Activated naive CD8-positive, alpha-beta T cell treated with anti-CD3 and anti-CD28 coated beads, Interleukin-2, amount 10 ng/mL, durations not matched to agents 7 days and 5 days (primary cell): ENCODE measurements around the gene ARHGAP6. TPM values are rescaled to one million over a fixed set of nuclear protein-coding genes. Genes with fewer than 3 reads are reported as not detected.

Experiments used
- ATAC-seq: fragments of 150-1000 bp; cut with Tn5 transposase; one replicate; pipeline ENCODE4 v1.10.0; 2021; ENCODE audit warnings: low read depth, moderate library complexity
- POLR2A ChIA-PET: fragments of 350-600 bp; sonication (Branson Sonifier 250); formaldehyde crosslinking; loops from one replicate; lab custom pipeline; 2021; ENCODE audit warnings: antibody characterized with exemption; lab: Charles Lee
- DNase-seq: peaks from one replicate; pipeline ENCODE4 v3.0.0; 2021
- H3K27ac Mint-ChIP-seq: one replicate; pipeline ENCODE4 v1.8.0; 2022; ENCODE audit warnings: mild to moderate bottlenecking, mixed read lengths
- H3K27me3 Mint-ChIP-seq: one replicate; pipeline ENCODE4 v1.8.0; 2022; ENCODE audit warnings: mild to moderate bottlenecking, moderate library complexity, mixed read lengths
- H3K36me3 Mint-ChIP-seq: one replicate; pipeline ENCODE4 v1.8.0; 2021; ENCODE audit warnings: mild to moderate bottlenecking, mixed read lengths
- H3K4me1 Mint-ChIP-seq: one replicate; pipeline ENCODE4 v1.8.0; 2021; ENCODE audit warnings: mixed read lengths
- H3K4me3 Mint-ChIP-seq: one replicate; pipeline ENCODE4 v1.8.0; 2022; ENCODE audit warnings: mild to moderate bottlenecking, moderate library complexity, mixed read lengths
- H3K9me3 Mint-ChIP-seq: one replicate; pipeline ENCODE4 v1.8.0; 2021; ENCODE audit warnings: mixed read lengths
- total RNA-seq, 2 experiments: library from RNA; stranded (reverse); gene quantifications; one replicate each; pipeline ENCODE4 v1.2.3, GENCODE V29; 2021

The ARHGAP6 gene
- total RNA-seq, 2 experiments from 2014 or later: not detected

DNA sequence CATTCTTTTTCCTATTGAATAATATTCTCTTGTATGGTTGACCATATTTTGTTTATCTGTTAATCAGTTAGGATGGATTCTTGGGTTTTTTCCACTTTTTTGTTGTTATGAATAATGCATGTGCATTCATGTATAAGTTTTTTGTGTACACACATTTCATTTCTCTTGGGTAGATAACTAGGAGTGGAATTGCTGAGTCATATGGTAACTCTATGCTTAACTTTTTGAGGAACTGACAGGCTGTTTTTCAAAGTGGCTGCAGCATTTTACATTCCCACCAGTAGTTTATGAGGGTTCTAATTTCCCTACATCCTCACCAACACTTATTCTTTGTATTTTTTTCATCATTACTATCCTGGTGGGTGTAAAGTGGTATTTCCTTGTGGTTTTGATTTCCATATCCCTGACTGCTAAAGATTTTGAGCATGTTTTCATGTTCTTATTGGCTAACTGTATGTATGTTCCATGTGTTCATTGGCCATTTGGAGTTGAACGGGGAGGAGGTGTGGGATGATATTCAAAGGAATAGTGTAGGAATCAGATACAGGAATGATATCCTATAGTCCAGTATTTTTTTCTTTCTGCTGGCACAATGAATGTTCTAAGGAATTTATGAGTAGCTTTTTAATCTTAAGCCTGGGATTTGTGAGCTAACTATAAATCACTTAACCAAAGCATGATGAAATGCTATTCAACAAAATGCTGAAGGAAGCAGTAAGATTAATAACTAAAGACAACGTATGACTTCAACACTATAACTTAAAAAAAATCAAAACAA is 258.2 kb downstream of the ARHGAP6 start:
- POLR2A ChIA-PET: no interaction called here
- H3K36me3 Mint-ChIP-seq: no peaks in the 10 kb centered on the region
- H3K9me3 Mint-ChIP-seq: no peaks in the 10 kb centered on the region
- ATAC-seq (no peak), DNase-seq (no peak)
- H3K4me3 Mint-ChIP-seq: no peak overlapping the region
- no peaks in the 10 kb centered on the region for H3K27me3 Mint-ChIP-seq
- H3K27ac Mint-ChIP-seq: no peak overlapping the region
- H3K4me1 Mint-ChIP-seq: no peaks in the 10 kb centered on the region

GRCh38 chrX:11406109-11406765 is 259.5 kb downstream of the ARHGAP6 start:
- Mint-ChIP-seq H3K27ac (no peak overlapping the region), H3K4me1 (no peaks in the 10 kb centered on the region), H3K27me3 (no peaks in the 10 kb centered on the region), H3K4me3 (no peak overlapping the region), H3K36me3 (no peaks in the 10 kb centered on the region), H3K9me3 (no peaks in the 10 kb centered on the region)
- ATAC-seq (no peak), DNase-seq (no peak)
- POLR2A ChIA-PET: no interaction called here

GRCh38 chrX:11403631-11404030 is 262.1 kb downstream of the ARHGAP6 start:
- Mint-ChIP-seq H3K27ac (no peak overlapping the region), H3K9me3 (no peaks in the 10 kb centered on the region), H3K36me3 (no peaks in the 10 kb centered on the region), H3K4me1 (no peaks in the 10 kb centered on the region), H3K4me3 (no peak overlapping the region), H3K27me3 (no peaks in the 10 kb centered on the region)
- POLR2A ChIA-PET: no interaction called here
- no peak for ATAC-seq
- no peak for DNase-seq

- Mint-ChIP-seq H3K27me3 (no peaks in the 10 kb centered on the region), H3K9me3 (no peaks in the 10 kb centered on the region), H3K4me3 (no peak overlapping the region), H3K4me1 (no peaks in the 10 kb centered on the region), H3K36me3 (no peaks in the 10 kb centered on the region), H3K27ac (no peak overlapping the region)
- ATAC-seq (no peak), DNase-seq (no peak)
- POLR2A ChIA-PET: no interaction called here
These were observed 263.8 kb downstream of the ARHGAP6 start for GRCh38 chrX:11401966-11402365.

GRCh38 chrX:11399489-11400094 is 266.1 kb downstream of the ARHGAP6 start:
- POLR2A ChIA-PET: interaction anchor here (0.6 kb wide), 1 partner anchor 161 kb away, joined by 3 read pairs; no protein-coding TSS in a partner anchor
- Mint-ChIP-seq H3K27ac (no peak overlapping the region), H3K9me3 (no peaks in the 10 kb centered on the region), H3K27me3 (no peaks in the 10 kb centered on the region), H3K36me3 (no peaks in the 10 kb centered on the region), H3K4me3 (no peak overlapping the region), H3K4me1 (no peaks in the 10 kb centered on the region)
- no peak for ATAC-seq
- DNase-seq: no peak

GRCh38 chrX:11398785-11399184 is 266.9 kb downstream of the ARHGAP6 start:
- ATAC-seq (no peak), DNase-seq (no peak)
- Mint-ChIP-seq H3K9me3 (no peaks in the 10 kb centered on the region), H3K4me3 (no peak overlapping the region), H3K4me1 (no peaks in the 10 kb centered on the region), H3K27me3 (no peaks in the 10 kb centered on the region), H3K27ac (no peak overlapping the region), H3K36me3 (no peaks in the 10 kb centered on the region)
- POLR2A ChIA-PET: interaction anchor here (0.6 kb wide), 1 partner anchor 14 kb away, joined by 3 read pairs; no protein-coding TSS in a partner anchor

GRCh38 chrX:11398139-11398538 is 267.6 kb downstream of the ARHGAP6 start:
- DNase-seq: no peak

GRCh38 chrX:11397680-11398079 is 268.0 kb downstream of the ARHGAP6 start:
- Mint-ChIP-seq H3K4me1 (no peaks in the 10 kb centered on the region), H3K36me3 (no peaks in the 10 kb centered on the region), H3K4me3 (no peak overlapping the region), H3K27me3 (no peaks in the 10 kb centered on the region), H3K9me3 (no peaks in the 10 kb centered on the region), H3K27ac (no peak overlapping the region)
- DNase-seq (no peak), ATAC-seq (no peak)
- POLR2A ChIA-PET: no interaction called here

More at GRCh38 chrX:11398139-11398538, 267.6 kb downstream of the ARHGAP6 start:
- Mint-ChIP-seq H3K27ac (no peak overlapping the region), H3K4me1 (no peaks in the 10 kb centered on the region), H3K9me3 (no peaks in the 10 kb centered on the region), H3K36me3 (no peaks in the 10 kb centered on the region), H3K4me3 (no peak overlapping the region), H3K27me3 (no peaks in the 10 kb centered on the region)
- no peak for ATAC-seq
- POLR2A ChIA-PET: no interaction called here

- no peaks in the 10 kb centered on the region for H3K36me3 Mint-ChIP-seq
- no peak overlapping the region for H3K27ac Mint-ChIP-seq
- H3K4me3 Mint-ChIP-seq: no peak overlapping the region
- H3K27me3 Mint-ChIP-seq: no peaks in the 10 kb centered on the region
- ATAC-seq (no peak), DNase-seq (no peak)
- H3K4me1 Mint-ChIP-seq: no peaks in the 10 kb centered on the region
- H3K9me3 Mint-ChIP-seq: no peaks in the 10 kb centered on the region
- POLR2A ChIA-PET: no interaction called here
These were observed 269.9 kb downstream of the ARHGAP6 start for GRCh38 chrX:11395859-11396258.

- POLR2A ChIA-PET: no interaction called here
- Mint-ChIP-seq H3K27me3 (no peaks in the 10 kb centered on the region), H3K9me3 (no peaks in the 10 kb centered on the region), H3K4me1 (no peaks in the 10 kb centered on the region), H3K36me3 (no peaks in the 10 kb centered on the region), H3K27ac (no peak overlapping the region), H3K4me3 (no peak overlapping the region)
- ATAC-seq (no peak), DNase-seq (no peak)
These were observed 271.6 kb downstream of the ARHGAP6 start for GRCh38 chrX:11393949-11394654.

GRCh38 chrX:11386812-11387211 is 278.9 kb downstream of the ARHGAP6 start:
- DNase-seq (no peak), ATAC-seq (no peak)
- Mint-ChIP-seq H3K4me3 (no peak overlapping the region), H3K27ac (no peak overlapping the region), H3K4me1 (no peaks in the 10 kb centered on the region), H3K36me3 (no peaks in the 10 kb centered on the region), H3K27me3 (no peaks in the 10 kb centered on the region), H3K9me3 (no peaks in the 10 kb centered on the region)
- POLR2A ChIA-PET: no interaction called here

DNA sequence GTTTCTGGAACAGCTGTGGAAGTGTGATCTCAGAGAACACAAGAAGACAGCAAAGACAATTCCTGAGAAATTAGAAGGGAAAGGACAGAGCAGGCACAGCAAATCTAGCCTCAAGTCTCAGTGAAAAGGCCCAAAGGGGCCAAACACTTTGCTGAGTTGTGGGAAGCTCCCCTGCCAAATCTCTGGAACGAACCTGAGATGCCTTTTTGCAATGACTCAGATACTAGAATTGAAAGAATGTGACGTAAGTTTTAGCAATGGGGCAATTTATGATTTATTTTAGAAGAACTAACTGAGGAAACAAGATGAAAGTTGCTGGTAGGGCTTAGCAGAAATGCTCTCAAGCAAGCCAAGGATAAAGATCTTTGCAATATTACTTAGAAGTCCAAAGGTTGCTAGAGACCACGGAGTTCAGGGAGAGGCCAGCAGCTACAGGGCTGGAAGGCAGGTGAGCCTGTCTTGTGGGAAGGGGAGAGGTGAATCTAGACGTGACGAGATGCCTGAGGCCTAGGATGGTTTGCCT is 279.7 kb downstream of the ARHGAP6 start:
- POLR2A ChIA-PET: no interaction called here
- Mint-ChIP-seq H3K27me3 (no peaks in the 10 kb centered on the region), H3K9me3 (no peaks in the 10 kb centered on the region), H3K27ac (no peak overlapping the region), H3K4me1 (no peaks in the 10 kb centered on the region), H3K36me3 (no peaks in the 10 kb centered on the region), H3K4me3 (no peak overlapping the region)
- ATAC-seq (no peak), DNase-seq (no peak)

- POLR2A ChIA-PET: no interaction called here
- Mint-ChIP-seq H3K4me1 (no peaks in the 10 kb centered on the region), H3K4me3 (no peak overlapping the region), H3K9me3 (no peaks in the 10 kb centered on the region), H3K27ac (no peak overlapping the region), H3K27me3 (no peaks in the 10 kb centered on the region), H3K36me3 (no peaks in the 10 kb centered on the region)
- no peak for DNase-seq
- no peak for ATAC-seq
These were observed 282.8 kb downstream of the ARHGAP6 start for GRCh38 chrX:11382930-11383329.
